ENCODE results near the gene SEC16B. TPM values are rescaled to one million over a fixed set of nuclear protein-coding genes. Genes with fewer than 3 reads are reported as not detected.

SEC16B gene
- total RNA-seq, 2 experiments from 2014 or later = not detected

GRCh38 chr1:177915641-177916040, 54.2 kb downstream of the SEC16B start:
- CTCF ChIA-PET = no interaction called here
- POLR2A ChIA-PET = no interaction called here

GRCh38 chr1:177914603-177915002, 55.3 kb downstream of the SEC16B start:
- CTCF ChIA-PET = no interaction called here
- POLR2A ChIA-PET = no interaction called here

- CTCF ChIA-PET = no interaction called here
Measured at GRCh38 chr1:177913762-177914540, 55.9 kb downstream of the SEC16B start.

GRCh38 chr1:177912991-177913390, 56.9 kb downstream of the SEC16B start:
- ChIA-PET CTCF (no interaction called here), POLR2A (no interaction called here)

More at GRCh38 chr1:177913762-177914540, 55.9 kb downstream of the SEC16B start:
- POLR2A ChIA-PET = no interaction called here

- POLR2A ChIA-PET = no interaction called here
- CTCF ChIA-PET = no interaction called here
Measured at GRCh38 chr1:177909416-177909815, 60.4 kb downstream of the SEC16B start.

GRCh38 chr1:177907000-177907399, 62.9 kb downstream of the SEC16B start:
- ChIA-PET POLR2A (no interaction called here), CTCF (no interaction called here)

GRCh38 chr1:177905686-177906085, 64.2 kb downstream of the SEC16B start:
- POLR2A ChIA-PET = no interaction called here
- CTCF ChIA-PET = no interaction called here

GRCh38 chr1:177902266-177902665, 67.6 kb downstream of the SEC16B start:
- POLR2A ChIA-PET = no interaction called here
- CTCF ChIA-PET = no interaction called here

- CTCF ChIA-PET = no interaction called here
Measured at GRCh38 chr1:177897998-177898654, 71.7 kb downstream of the SEC16B start.

GRCh38 chr1:177897281-177897997, 72.4 kb downstream of the SEC16B start:
- CTCF ChIA-PET = no interaction called here
- POLR2A ChIA-PET = no interaction called here

More at GRCh38 chr1:177897998-177898654, 71.7 kb downstream of the SEC16B start:
- POLR2A ChIA-PET = no interaction called here

Other genes with a start within 250 kb of the SEC16B start
- not detected for gene RASAL2, start 124.0 kb upstream of the SEC16B start, total RNA-seq